ENCODE measurements around the gene SPTBN1. TPM values are rescaled to one million over a fixed set of nuclear protein-coding genes. Genes with fewer than 3 reads are reported as not detected.

SPTBN1 gene
- total RNA-seq (2016; rRNA removed; fragmentation: Illumina TruSeq; extraction: Trizol) (139 and 299 TPM in 2 replicates), polyA plus RNA-seq (2011; rRNA removed) (123 and 127 TPM in 2 replicates), polyA minus RNA-seq (2011; rRNA and poly(A)+ RNA removed; ENCODE audit: low replicate concordance) (53.9 and 245 TPM in 2 replicates), Bru-seq, nascent RNA (percentile 98 among the genes with signal in this experiment), BruChase-seq, experiment 1, labeled RNA remaining after a 6-hour chase (percentile 98 among the genes with signal in this experiment), BruChase-seq, experiment 2, labeled RNA remaining after a 2-hour chase (percentile 97 among the genes with signal in this experiment)
- 7.6 and 9.0 TPM in 2 replicates for total RNA-seq (2016; cell fraction: cytosol; rRNA removed; fragmentation: Illumina TruSeq; extraction: Trizol; ENCODE audit: low read depth)
- total RNA-seq (2016; cell fraction: insoluble cytoplasmic fraction; rRNA removed; fragmentation: Illumina TruSeq; extraction: Trizol): 109 and 295 TPM in 2 replicates
- total RNA-seq (2016; cell fraction: membrane; rRNA removed; fragmentation: Illumina TruSeq; extraction: Trizol): 27.1 and 31.5 TPM in 2 replicates
- total RNA-seq (2016; cell fraction: nucleus; rRNA removed; fragmentation: Illumina TruSeq; extraction: Trizol): 441 and 497 TPM in 2 replicates
- 37.4 and 38.8 TPM in 2 replicates for polyA plus RNA-seq (2011; cell fraction: cytosol; rRNA removed)
- 594 and 623 TPM in 2 replicates for polyA plus RNA-seq (2011; cell fraction: nucleus; rRNA removed)
- 212 and 223 TPM in 2 replicates for polyA plus RNA-seq (2012)
- polyA plus RNA-seq (2016; cell fraction: cytosol; fragmentation: Illumina TruSeq; extraction: Trizol; ENCODE audit: low read depth): 3.3 and 4.0 TPM in 2 replicates
- 55.3 and 74.4 TPM in 2 replicates for polyA plus RNA-seq (2016; cell fraction: insoluble cytoplasmic fraction; fragmentation: Illumina TruSeq; extraction: Trizol; ENCODE audit: low read depth)
- 9.0 and 11.0 TPM in 2 replicates for polyA plus RNA-seq (2016; cell fraction: membrane; fragmentation: Illumina TruSeq; extraction: Trizol; ENCODE audit: low read depth)
- polyA plus RNA-seq (2016; cell fraction: nucleus; fragmentation: Illumina TruSeq; extraction: Trizol; ENCODE audit: insufficient read depth, low read depth): 381 and 401 TPM in 2 replicates
- 129 and 133 TPM in 2 replicates for polyA minus RNA-seq (2011; cell fraction: cytosol; rRNA and poly(A)+ RNA removed)
- 957 and 1,039 TPM in 2 replicates for polyA minus RNA-seq (2011; cell fraction: nucleus; rRNA and poly(A)+ RNA removed)
- long read RNA-seq, experiment 1, transcript SPTBN1-204 (4 exons, 3,332 nt): major isoform, 9 of 114 reads
- long read RNA-seq, experiment 1, partial matches to known transcripts: 93 of 114 reads
- long read RNA-seq, experiment 1, other reads (novel, unspliced or antisense): 12 of 114 reads
- long read RNA-seq, experiment 2, transcript SPTBN1-204 (4 exons, 3,332 nt): major isoform, 9 of 669 reads
- long read RNA-seq, experiment 2, partial matches to known transcripts: 498 of 669 reads
- long read RNA-seq, experiment 2, other reads (novel, unspliced or antisense): 160 of 669 reads

GRCh38 chr2:54455563-54456361 is at the start of gene SPTBN1:
SPTBN1 (plus strand) TSS chr2:54456327; CDS start chr2:54526419, 70,092 bp downstream.
- peak; percentile 86 for ATAC-seq
- peak; percentile 87 for DNase-seq (ENCODE audit: low spot score)
- WGBS (ENCODE audit: low lambda C conversion rate): under 1% methylated on average over 23 of the region's 67 CpGs
- Histone ChIP-seq H3K9me3 (ENCODE audit: low read length) (no peaks in the 10 kb centered on the region), H3K27ac (ENCODE audit: extremely low read length, insufficient read depth, low read length) (peak within 1 kb of the TSS; percentile 82), H3K79me2 (ENCODE audit: insufficient read depth, low read length) (peaks cover 39% of the 10 kb centered on the region), H3K36me3 (replicated peaks in 1 of 2; ENCODE audit: control insufficient read depth in 1 of 2, insufficient read depth in 2 of 2, low read length in 2 of 2) (0 out of 5 replicates have a peak, but pooled peaks cover 0 to 4% of the 10 kb centered on the region in 2 experiments), H4K20me1 (ENCODE audit: insufficient read depth, low read length) (peaks cover 34% of the 10 kb centered on the region), H3K4me3 (replicated peaks in 1 of 3; ENCODE audit: insufficient read depth in 1 of 3, low read depth in 2 of 3, low read length in 3 of 3) (peak within 1 kb of the TSS; percentile 93 to 96 (median 93)), H3K9ac (ENCODE audit: insufficient read depth, low read depth, low read length) (peak within 1 kb of the TSS; percentile 83), H3K27me3 (ENCODE audit: control insufficient read depth in 1 of 2, insufficient read depth in 2 of 2, low read length in 2 of 2) (no peaks in the 10 kb centered on the region; a peak in 1 of 5 replicates), H3K4me1 (ENCODE audit: insufficient read depth, low read length) (peaks cover 40% of the 10 kb centered on the region), H3K4me2 (ENCODE audit: low read depth, low read length) (peak within 1 kb of the TSS; percentile 94), H2AFZ (ENCODE audit: low read length) (peak within 1 kb of the TSS; percentile 74)
- POLR2A ChIA-PET: interaction anchor here (1.0 kb wide), 1 partner anchor 42 kb away, joined by 5 read pairs; no protein-coding TSS in a partner anchor
- BruUV-seq (replicated peaks): no TSS peak
- in situ Hi-C loops (cut with HindIII; ENCODE audit: extremely low pct_ligation_motif_present, low pct_unique_long_range_greater_than_20kb): no loop called here
- CTCF ChIA-PET (ENCODE audit: low intra/inter-chr PET ratio, low total read pairs): no interaction called here
- FAIRE-seq: no peak
- intact Hi-C loops (cut with micrococcal nuclease; ENCODE audit: unreplicated experiment): loop anchor here (1.0 to 5.0 kb wide), 6 partner anchors 37 to 341 kb away; partner anchors contain the start of gene ACYP2
- TF ChIP-seq ZNF781 (CRISPR knock-in tag; IDR thresholded peaks at IDR 0.05; ENCODE audit: borderline replicate concordance, not compliant biosample characterization) (no peak), GABPA (IDR thresholded peaks at IDR 0.05; ENCODE audit: low read depth, low read length) (no peak), GABPA (CRISPR knock-in tag; IDR thresholded peaks at IDR 0.05; ENCODE audit: low read depth) (no peak; the same call in 1 of the 2 replicates), CSRNP2 (CRISPR knock-in tag; conservative IDR thresholded peaks at IDR 0.05; ENCODE audit: low read depth) (no peak), ZNF10 (CRISPR knock-in tag; IDR thresholded peaks at IDR 0.05; ENCODE audit: borderline replicate concordance, low read depth) (no peak), BRD4 (CRISPR knock-in tag; IDR thresholded peaks at IDR 0.05) (no peak; the same call in 1 of the 2 replicates), CBX1 (IDR thresholded peaks at IDR 0.05; ENCODE audit: low read depth) (peak; percentile 69)
- TF ChIP-seq, protein P1, sequence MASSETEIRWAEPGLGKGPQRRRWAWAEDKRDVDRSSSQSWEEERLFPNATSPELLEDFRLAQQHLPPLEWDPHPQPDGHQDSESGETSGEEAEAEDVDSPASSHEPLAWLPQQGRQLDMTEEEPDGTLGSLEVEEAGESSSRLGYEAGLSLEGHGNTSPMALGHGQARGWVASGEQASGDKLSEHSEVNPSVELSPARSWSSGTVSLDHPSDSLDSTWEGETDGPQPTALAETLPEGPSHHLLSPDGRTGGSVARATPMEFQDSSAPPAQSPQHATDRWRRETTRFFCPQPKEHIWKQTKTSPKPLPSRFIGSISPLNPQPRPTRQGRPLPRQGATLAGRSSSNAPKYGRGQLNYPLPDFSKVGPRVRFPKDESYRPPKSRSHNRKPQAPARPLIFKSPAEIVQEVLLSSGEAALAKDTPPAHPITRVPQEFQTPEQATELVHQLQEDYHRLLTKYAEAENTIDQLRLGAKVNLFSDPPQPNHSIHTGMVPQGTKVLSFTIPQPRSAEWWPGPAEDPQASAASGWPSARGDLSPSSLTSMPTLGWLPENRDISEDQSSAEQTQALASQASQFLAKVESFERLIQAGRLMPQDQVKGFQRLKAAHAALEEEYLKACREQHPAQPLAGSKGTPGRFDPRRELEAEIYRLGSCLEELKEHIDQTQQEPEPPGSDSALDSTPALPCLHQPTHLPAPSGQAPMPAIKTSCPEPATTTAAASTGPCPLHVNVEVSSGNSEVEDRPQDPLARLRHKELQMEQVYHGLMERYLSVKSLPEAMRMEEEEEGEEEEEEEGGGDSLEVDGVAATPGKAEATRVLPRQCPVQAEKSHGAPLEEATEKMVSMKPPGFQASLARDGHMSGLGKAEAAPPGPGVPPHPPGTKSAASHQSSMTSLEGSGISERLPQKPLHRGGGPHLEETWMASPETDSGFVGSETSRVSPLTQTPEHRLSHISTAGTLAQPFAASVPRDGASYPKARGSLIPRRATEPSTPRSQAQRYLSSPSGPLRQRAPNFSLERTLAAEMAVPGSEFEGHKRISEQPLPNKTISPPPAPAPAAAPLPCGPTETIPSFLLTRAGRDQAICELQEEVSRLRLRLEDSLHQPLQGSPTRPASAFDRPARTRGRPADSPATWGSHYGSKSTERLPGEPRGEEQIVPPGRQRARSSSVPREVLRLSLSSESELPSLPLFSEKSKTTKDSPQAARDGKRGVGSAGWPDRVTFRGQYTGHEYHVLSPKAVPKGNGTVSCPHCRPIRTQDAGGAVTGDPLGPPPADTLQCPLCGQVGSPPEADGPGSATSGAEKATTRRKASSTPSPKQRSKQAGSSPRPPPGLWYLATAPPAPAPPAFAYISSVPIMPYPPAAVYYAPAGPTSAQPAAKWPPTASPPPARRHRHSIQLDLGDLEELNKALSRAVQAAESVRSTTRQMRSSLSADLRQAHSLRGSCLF (CRISPR knock-in tag; IDR thresholded peaks at IDR 0.05; ENCODE audit: borderline replicate concordance): no peak
